Ovary (tissue), 9 donors: Measurements from ENCODE around the gene TMEM94. TPM values are rescaled to one million over a fixed set of nuclear protein-coding genes. Genes with fewer than 3 reads are reported as not detected.

Experiments used
- DNase-seq, 5 donors: peaks; one replicate each; pipeline ENCODE4 v3.0.0-alpha.2; 2019 to 2020
- H3K27ac ChIP-seq, 2 donors: fragments of 200-600 bp; one replicate each; pipeline versions ENCODE4 v1.5.1 to v1.8.0; 2019 to 2022
- H3K27me3 ChIP-seq: fragments of 200-600 bp; one replicate; pipeline ENCODE4 v1.8.0; 2022
- H3K36me3 ChIP-seq: fragments of 200-600 bp; sonication (generic); one replicate; pipeline ENCODE4 v1.5.1; 2019
- H3K4me1 ChIP-seq: one replicate; pipeline ENCODE4 v1.8.1; 2013; ENCODE audit warnings: mild to moderate bottlenecking, moderate library complexity; ENCODE audit not compliant: insufficient read depth
- H3K4me3 ChIP-seq: fragments of 200-600 bp; sonication (generic); one replicate; pipeline ENCODE4 v1.5.1; 2017
- H3K9me3 ChIP-seq, 2 donors: fragments of 200-600 bp in 1 of 2; sonication (generic) in 1 of 2; one replicate each; pipeline versions ENCODE4 v1.5.1 to v1.8.1; 2013 to 2019; ENCODE audit warnings: mild to moderate bottlenecking in 1 of 2, moderate library complexity in 1 of 2
- EP300 ChIP-seq: sonication (generic); formaldehyde crosslinking; IDR thresholded peaks from one replicate; pipeline ENCODE4 v1.6.1; 2017; ENCODE audit warnings: antibody characterized with exemption
- POLR2A ChIP-seq: fragments of 450-650 bp; IDR thresholded peaks from one replicate; pipeline ENCODE4 v1.6.1; 2017; ENCODE audit warnings: antibody characterized with exemption, mild to moderate bottlenecking, moderate library complexity
- WGBS, 3 donors: extraction: QIAGEN DNeasy Blood & Tissue Kit in 1 of 3; methylation state at CpG; one replicate each; pipeline versions ENCODE4 v1.1.5 to v1.1.7; 2013 to 2017; 5-methylcytosine and 5-hydroxymethylcytosine counted together
- intact Hi-C, 4 donors: fragments of 100-400 bp; cut with DNase I; formaldehyde crosslinking; loops; one replicate each; pipeline versions ENCODE4 v1.11.0 to v1.15.1; 2022 to 2023
- polyA plus RNA-seq, 2 donors: library from polyadenylated mRNA; stranded (reverse); fragments of 200-250 nt in 1 of 2; fragments of 350-450 nt in 1 of 2; fragmentation: Illumina TruSeq in 1 of 2; extraction: RNeasy Lipid Tissue Mini Kit (QIAGEN cat#74804) in 1 of 2; gene quantifications; one replicate each; pipeline ENCODE4 v1.2.3, GENCODE V29; 2013 to 2014
- total RNA-seq, 7 donors: library from RNA; depleted of rRNA in 2 of 7; stranded (reverse); fragments of >200 nt in 2 of 7; fragmentation: NEBNext Ultra II Directional in 3 of 7; extraction: Animal tissue kit (Norgen Biotek cat#: 25700) in 3 of 7; gene quantifications; one replicate each; pipeline versions ENCODE4 v1.1.0 to v1.2.4, GENCODE V29; 2016 to 2023
- TF ChIP-seq, protein P1 (sequence below), 3 donors: fragments of 450-650 bp in 2 of 3; fragments of 200-600 bp in 1 of 3; IDR thresholded peaks; one replicate each; pipeline versions ENCODE4 v1.5.1 to v1.8.0; 2016 to 2022; ENCODE audit warnings: antibody characterized with exemption in 3 of 3, mild to moderate bottlenecking in 1 of 3
- donor health status: DM: no; HTN: no; CAD: no; lungs with moderate emphysema.
- donor health status: DM: no; HTN: no; CAD: no.
- donor health status: Bipolar disorder and iron deficiency.
- donor health status: DM: yes; HTN: yes; CAD: no.
- donor health status: DM: no; HTN: no; CAD: no.
- donor health status: DM: yes; HTN: yes; CAD: no.

The TMEM94 gene
- total and polyA plus RNA-seq, 9 donors: 29.2 to 87.1 (median 73.3) TPM

DNA sequence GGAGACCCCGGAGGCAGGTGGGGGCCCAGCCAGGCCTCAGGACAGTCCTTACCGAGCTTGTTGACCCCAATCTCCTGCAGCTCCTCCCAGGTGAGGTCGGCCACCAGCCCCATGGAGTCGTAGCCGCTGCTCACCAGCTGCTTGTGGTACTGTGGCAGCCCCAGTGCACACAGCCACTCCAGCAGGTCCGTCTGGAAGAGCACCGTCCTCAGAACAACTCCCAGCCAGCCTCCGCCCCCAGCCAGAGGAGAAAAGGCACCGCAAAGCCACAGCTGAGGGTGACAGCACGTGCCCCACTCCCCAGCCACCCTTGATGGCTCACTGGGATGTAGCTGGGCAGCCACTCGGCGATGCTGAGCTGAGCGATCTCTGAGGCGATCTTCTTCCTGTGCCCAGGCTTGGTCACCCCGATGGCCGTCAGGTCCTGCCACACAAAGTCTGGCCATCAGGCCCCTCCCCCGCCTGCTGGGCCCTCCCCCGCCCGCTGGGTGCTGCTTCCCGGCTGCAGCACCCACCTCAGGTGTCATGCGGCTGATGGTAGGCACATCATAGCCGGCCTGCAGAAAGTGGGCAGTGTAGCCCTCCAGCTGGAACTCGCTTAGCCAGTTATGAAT, 47.0 kb downstream of the TMEM94 start:
- 82 to 87% (median 86%) methylated on average over 15 to 23 of the region's 23 CpGs for WGBS, 3 donors
- Histone ChIP-seq H3K36me3 (no peaks in the 10 kb centered on the region), H3K27me3 (no peaks in the 10 kb centered on the region), H3K27ac (no peak overlapping the region), H3K9me3 (no peaks in the 10 kb centered on the region), H3K4me3 (no peak overlapping the region), H3K4me1 (peaks cover 3% of the 10 kb centered on the region)
- DNase-seq: no peak
- intact Hi-C loops: no loop called here
- TF ChIP-seq, protein P1, sequence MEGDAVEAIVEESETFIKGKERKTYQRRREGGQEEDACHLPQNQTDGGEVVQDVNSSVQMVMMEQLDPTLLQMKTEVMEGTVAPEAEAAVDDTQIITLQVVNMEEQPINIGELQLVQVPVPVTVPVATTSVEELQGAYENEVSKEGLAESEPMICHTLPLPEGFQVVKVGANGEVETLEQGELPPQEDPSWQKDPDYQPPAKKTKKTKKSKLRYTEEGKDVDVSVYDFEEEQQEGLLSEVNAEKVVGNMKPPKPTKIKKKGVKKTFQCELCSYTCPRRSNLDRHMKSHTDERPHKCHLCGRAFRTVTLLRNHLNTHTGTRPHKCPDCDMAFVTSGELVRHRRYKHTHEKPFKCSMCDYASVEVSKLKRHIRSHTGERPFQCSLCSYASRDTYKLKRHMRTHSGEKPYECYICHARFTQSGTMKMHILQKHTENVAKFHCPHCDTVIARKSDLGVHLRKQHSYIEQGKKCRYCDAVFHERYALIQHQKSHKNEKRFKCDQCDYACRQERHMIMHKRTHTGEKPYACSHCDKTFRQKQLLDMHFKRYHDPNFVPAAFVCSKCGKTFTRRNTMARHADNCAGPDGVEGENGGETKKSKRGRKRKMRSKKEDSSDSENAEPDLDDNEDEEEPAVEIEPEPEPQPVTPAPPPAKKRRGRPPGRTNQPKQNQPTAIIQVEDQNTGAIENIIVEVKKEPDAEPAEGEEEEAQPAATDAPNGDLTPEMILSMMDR (IDR thresholded peaks at IDR 0.05): no peak
- TF ChIP-seq POLR2A: no peak
- no peak for TF ChIP-seq EP300

DNA sequence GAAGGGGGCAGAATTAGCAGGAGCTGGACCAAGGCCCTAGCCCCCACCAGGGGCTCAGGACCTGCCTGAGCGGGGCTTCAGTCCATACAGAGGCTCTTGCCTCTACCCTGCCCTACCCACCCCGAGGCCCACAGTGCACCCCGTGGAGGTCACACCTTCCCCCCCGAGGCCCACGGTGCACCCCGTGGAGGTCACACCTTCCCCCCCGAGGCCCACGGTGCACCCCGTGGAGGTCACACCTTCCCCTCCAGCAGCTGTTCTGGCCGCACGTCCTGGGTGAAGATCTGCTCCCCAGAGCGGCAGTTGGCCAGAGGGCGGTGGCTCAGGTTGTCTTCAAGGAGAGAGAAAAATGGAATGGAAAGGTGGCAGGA, 47.5 kb downstream of the TMEM94 start:
- no peak for DNase-seq
- Histone ChIP-seq H3K27me3 (no peaks in the 10 kb centered on the region), H3K4me3 (no peak overlapping the region), H3K36me3 (no peaks in the 10 kb centered on the region), H3K9me3 (no peaks in the 10 kb centered on the region), H3K27ac (no peak overlapping the region), H3K4me1 (peaks cover 3% of the 10 kb centered on the region)
- intact Hi-C loops: no loop called here
- TF ChIP-seq, protein P1 (IDR thresholded peaks at IDR 0.05): no peak
- TF ChIP-seq EP300 (no peak), POLR2A (no peak)
- WGBS, 3 donors: 58 to 72% (median 64%) methylated on average over 8 to 13 of the region's 13 CpGs

DNA sequence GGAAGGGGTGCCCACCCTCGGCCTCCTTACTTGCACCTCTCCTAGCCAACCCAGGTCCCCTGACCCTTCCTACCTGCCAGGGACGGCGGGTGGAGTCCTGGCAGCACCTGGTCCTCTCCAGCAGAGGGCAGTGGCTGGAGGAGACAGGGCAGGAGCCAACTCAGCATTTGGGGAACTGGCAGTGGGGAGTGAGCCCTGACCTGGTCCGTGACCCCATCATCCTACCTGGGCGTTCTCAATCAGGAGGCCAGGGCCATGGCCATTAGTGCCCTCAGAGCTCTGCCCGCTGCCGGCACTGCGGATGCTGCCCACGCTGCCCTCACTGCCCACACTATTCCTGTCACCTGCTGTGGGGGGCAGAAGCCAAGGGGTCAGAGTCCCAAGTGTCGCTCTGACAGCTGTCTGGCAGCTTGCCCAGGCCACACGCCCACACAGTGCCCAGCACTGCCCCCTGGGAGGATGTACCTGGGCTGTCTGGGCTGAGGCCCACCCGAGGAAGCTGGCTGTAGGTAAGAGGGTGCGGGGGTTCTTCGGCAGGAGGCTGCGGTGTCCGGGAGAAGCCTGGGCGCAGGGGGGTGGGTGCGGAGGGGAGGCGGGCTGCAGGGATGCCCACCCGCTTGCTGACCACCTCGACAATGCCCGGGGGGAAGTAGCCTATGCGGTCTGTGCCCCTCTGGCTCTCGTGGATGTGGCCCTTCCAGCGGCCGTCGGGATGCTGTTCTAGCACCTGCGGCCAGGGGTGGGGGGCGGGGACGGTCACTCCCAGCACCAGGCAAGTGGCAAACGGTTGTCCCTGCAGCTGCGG, 48.1 kb downstream of the TMEM94 start:
- intact Hi-C loops: no loop called here
- Histone ChIP-seq H3K36me3 (no peaks in the 10 kb centered on the region), H3K27me3 (no peaks in the 10 kb centered on the region), H3K9me3 (no peaks in the 10 kb centered on the region), H3K4me3 (no peak overlapping the region), H3K4me1 (peaks cover 2% of the 10 kb centered on the region), H3K27ac (no peak overlapping the region)
- DNase-seq: no peak
- TF ChIP-seq EP300: no peak
- no peak for TF ChIP-seq POLR2A
- TF ChIP-seq, protein P1 (IDR thresholded peaks at IDR 0.05): no peak
- 76 to 79% (median 77%) methylated on average over 29 to 32 of the region's 32 CpGs for WGBS, 3 donors

DNA sequence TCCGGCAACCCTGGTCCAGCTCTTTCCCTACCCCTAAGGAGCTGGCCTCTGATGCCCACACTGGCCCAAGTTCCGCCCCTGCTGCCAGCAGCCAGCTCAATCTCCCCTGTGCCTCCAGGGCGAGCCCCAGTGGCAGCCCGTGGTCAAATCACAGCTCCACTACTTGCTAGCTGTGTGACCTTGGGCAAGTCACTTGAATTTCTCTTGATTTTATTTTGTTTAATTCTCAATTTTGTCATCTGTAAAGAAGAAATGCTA, 48.6 kb downstream of the TMEM94 start:
- H3K4me1 ChIP-seq: no peaks in the 10 kb centered on the region
- WGBS, 3 donors: 83 to 87% (median 85%) methylated on average over 3 to 4 of the region's 4 CpGs

More for the DNA sequence above, 48.6 kb downstream of the TMEM94 start:
- no peaks in the 10 kb centered on the region for H3K36me3 ChIP-seq
- no peak overlapping the region for H3K4me3 ChIP-seq
- H3K27ac ChIP-seq: no peak overlapping the region
- DNase-seq: no peak
- no peaks in the 10 kb centered on the region for H3K27me3 ChIP-seq
- TF ChIP-seq EP300 (no peak), POLR2A (no peak)
- TF ChIP-seq, protein P1 (IDR thresholded peaks at IDR 0.05): no peak
- no peaks in the 10 kb centered on the region for H3K9me3 ChIP-seq
- intact Hi-C loops: no loop called here
